ENCODE data around the gene HYAL1.

Gene HYAL1, protein sequence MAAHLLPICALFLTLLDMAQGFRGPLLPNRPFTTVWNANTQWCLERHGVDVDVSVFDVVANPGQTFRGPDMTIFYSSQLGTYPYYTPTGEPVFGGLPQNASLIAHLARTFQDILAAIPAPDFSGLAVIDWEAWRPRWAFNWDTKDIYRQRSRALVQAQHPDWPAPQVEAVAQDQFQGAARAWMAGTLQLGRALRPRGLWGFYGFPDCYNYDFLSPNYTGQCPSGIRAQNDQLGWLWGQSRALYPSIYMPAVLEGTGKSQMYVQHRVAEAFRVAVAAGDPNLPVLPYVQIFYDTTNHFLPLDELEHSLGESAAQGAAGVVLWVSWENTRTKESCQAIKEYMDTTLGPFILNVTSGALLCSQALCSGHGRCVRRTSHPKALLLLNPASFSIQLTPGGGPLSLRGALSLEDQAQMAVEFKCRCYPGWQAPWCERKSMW

DNA sequence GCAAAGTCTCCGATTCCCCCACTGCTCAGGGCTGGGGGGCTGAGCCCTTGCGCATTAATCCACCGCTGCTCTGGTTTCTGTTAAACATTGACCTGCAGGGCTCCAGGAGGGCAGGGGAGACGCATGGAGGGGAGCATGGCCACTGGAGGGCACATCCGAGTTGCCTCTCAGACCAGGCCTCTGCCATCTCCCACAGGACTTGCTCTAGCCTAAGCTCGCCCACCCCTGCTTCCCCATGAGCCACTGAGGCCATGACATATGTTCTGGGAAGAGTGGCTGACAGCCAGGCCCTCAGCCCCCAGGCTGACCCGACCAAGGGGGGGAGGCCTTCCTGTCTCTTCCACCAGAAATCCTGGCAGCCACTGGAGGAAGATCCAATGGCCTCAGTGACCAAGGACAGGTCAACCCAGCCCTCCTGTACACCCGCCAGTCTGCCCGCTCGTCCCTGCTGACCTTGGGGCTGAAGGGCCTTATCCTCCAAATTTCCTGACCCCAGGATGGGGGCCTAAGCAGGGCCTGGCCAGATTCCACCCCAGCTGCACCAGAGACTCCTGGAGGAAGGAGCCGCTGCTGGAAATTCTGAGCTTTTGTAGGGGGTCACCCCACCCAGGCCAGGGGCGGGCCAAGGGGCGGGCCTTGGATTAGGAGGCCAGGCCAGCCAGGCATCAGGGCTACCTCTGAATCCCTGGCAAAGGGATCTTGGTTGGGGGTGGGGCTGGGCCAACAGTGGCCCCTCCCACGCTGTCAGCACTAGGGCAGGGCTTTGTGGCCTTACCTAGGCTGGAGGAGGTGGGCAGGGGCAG is at the start of gene HYAL1:
Gene HYAL1 (minus strand): TSS at position 562 of the 803 bp plus-strand sequence. CDS start 618 bp downstream, outside the sequence.
- no peak for DNase-seq

DNA sequence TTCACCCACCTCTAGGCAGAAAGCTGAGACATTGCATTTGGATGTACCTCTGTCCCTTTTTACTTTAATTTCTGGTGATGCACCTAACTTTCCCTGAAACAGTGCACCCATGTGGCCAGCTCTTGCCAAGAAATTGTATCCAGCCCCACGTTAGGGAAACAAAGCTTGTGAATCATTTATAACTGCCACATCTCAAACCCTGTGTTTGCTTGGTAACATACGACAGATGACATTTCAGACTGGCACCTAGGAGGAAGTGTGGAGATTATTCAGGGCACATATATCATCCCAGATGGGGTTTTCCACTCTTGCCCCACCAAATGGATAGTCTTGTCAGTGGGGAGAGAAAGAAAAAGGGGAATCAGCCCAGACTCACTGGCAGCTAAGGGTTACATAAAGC is 49.4 kb upstream of the HYAL1 start:
- no peak for DNase-seq

DNA sequence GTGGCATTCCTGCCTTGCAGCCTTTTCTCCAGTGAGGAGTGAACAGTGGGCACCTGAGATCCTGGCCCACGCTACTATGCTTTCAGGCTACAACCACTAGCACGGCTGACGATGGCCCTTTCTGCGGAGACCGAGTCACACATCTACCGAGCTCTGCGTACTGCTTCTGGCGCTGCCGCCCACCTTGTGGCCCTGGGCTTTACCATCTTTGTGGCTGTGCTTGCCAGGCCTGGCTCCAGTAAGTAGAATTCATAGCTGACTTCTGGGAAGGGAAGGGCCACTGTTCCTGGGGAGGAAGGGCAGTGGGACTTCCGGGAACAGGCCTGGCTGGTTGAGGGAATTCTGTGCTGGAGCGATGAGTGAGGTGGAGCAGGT is 47.9 kb upstream of the HYAL1 start:
- DNase-seq = no peak

- DNase-seq = peak; percentile 81
These were observed 47.4 kb upstream of the HYAL1 start, which contains the start of the genes CYB561D2 and NPRL2 for GRCh38 chr3:50350527-50351322. Gene CYB561D2 (plus strand): TSS chr3:50350862. CDS start chr3:50351434, 572 bp downstream. Gene NPRL2 (minus strand): TSS chr3:50350775. CDS start chr3:50350652, 123 bp downstream.

DNA sequence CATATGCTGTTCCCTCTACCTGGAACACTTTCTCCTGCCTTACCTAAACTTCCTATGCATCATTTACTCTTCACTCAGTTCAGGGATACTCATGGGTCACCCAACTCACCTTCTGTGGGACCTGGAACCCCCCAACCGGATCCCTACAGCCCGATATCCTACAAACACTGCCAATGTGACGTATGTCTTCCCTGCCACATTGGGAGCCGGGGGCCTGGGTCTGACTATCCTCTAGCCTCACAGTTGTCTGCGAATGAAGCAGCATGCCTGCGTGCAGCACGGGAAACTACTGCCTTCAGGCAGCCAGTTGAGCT is 46.8 kb upstream of the HYAL1 start:
- DNase-seq = no peak

DNA sequence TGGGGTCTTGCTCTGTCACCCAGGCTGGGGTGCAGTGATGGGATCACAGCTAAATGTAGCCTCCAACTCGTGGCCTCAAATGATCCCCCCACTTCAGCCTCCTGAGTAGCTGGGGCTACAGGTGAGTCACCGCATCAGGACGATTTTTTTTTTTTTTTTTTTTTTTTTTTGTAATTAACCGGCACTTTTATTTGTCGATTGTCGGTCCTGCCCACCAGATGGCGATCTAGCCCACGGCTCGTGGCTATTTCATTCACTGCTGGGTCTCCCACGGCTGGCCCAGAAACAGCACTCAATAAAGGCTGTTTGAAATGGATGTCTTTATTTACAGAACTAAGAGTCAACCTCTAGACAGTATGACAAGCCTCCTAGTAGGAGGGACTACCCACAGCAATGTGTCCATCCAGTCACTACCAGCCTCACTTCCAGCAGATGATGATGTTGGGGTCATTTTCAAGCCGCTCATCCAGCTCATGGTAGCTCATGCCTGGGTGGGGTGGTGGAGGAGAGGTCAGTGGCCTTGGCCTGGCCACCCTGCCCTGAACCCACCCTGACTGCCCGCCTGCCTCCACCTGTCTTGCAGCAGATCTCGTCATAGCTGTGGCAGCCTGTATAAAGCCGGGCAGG is 43.9 kb upstream of the HYAL1 start:
- DNase-seq = peak; percentile 48

GRCh38 chr3:50345586-50346234 is 42.3 kb upstream of the HYAL1 start, which contains the start of gene ZMYND10:
Gene ZMYND10 (minus strand): TSS chr3:50345732. CDS start chr3:50345579, 153 bp downstream.
- DNase-seq = no peak

GRCh38 chr3:50345008-50345407 is 41.6 kb upstream of the HYAL1 start:
- no peak for DNase-seq

- no peak for DNase-seq
These were observed 39.6 kb upstream of the HYAL1 start for GRCh38 chr3:50342813-50343633.

DNA sequence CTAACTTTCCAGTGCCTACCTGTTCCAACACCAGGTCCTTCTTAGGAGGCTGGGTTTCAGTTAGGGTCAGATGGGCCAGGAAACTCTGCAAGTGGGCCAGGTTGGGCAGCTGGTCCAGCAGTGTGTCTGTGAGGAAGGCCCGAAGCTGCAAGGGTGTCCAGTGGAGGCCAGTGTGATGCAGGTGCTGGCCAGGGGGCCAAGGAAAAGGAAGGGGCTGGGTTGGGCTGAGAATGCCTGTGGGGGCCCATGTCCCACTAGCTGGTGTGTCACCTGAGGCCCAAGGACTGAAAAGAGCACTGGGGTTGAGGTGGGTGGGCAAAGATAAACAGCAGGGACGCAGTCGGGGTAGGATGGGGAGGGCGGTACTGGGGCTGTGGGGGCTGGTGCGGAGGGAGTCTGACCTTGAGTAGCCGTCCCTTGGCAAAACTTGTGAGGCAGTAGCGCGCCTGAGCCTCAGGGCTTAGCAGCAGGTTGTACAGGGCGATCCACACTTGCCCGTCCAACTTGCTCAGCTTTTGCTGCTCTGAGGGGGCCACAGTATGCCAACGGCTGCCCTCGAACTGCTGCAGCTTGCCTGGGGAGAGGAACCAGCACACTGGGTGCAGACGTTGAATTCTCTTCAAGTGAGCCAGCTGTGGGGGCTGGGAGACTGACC is 38.7 kb upstream of the HYAL1 start:
- DNase-seq = no peak

- DNase-seq = no peak
These were observed 38.2 kb upstream of the HYAL1 start for GRCh38 chr3:50341537-50341936.

DNA sequence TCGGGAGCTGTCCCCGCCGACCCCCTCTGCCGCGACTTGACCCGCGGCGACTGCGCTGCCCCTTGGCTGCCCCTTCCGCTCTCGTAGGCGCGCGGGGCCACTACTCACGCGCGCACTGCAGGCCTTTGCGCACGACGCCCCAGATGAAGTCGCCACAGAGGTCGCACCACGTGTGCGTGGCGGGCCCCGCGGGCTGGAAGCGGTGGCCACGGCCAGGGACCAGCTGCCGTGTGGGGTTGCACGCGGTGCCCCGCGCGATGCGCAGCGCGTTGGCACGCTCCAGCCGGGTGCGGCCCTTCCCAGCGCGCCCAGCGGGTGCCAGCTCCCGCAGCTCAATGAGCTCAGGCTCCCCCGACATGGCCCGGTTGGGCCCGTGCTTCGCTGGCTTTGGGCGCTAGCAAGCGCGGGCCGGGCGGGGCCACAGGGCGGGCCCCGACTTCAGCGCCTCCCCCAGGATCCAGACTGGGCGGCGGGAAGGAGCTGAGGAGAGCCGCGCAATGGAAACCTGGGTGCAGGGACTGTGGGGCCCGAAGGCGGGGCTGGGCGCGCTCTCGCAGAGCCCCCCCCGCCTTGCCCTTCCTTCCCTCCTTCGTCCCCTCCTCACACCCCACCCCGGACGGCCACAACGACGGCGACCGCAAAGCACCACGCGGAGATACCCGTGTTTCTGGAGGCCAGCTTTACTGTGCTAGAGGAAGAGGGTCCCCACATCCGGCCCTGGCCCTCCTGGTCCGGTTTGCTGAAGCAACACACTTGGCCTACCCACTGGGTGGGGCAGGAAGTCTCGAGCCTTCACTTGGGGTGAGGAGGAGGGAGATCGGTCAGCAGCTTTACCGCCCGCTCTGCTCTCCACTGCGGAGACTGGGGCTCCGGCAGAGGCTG is 37.3 kb upstream of the HYAL1 start, which contains the start of gene RASSF1:
Gene RASSF1 (minus strand): TSS at position 389 of the 882 bp plus-strand sequence. CDS start 31 bp downstream, at position 358.
- no peak for DNase-seq

GRCh38 chr3:50340147-50340447 is 36.7 kb upstream of the HYAL1 start:
- DNase-seq = no peak

DNA sequence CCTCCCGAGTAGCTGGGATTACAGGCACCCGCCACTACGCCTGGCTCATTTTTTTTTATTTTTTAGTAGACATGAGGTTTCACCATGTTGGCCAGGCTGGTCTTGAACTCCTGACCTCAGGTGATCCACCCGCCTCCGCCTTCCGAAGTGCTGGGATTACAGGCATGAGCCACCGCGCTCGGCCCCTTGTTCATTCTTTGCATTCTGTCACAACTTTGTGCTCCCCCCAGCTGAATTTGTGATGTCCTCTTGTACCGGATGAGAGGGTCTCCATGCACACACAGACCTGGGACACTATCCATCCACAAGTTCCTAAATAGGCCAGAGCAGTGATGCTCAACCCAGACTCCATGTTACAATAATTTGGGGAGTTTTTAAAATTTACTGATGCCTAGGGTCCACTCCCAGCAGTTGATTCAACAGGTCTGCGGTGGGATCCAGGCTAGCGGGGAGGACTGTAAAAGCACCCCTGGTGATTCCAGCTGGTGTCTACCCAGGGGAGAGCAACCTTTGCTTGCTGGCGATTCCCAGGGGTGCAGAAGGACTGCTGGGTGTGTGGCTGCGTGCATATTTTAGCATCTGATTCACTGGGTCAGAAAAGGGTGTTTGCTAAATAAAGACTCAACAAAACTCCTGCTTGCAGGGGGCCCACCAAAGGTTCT is 36.2 kb upstream of the HYAL1 start:
- no peak for DNase-seq

GRCh38 chr3:50338965-50339364 is 35.6 kb upstream of the HYAL1 start:
- DNase-seq = no peak

- peak; percentile 88 for DNase-seq
These were observed 33.9 kb upstream of the HYAL1 start for GRCh38 chr3:50337175-50337861.

DNA sequence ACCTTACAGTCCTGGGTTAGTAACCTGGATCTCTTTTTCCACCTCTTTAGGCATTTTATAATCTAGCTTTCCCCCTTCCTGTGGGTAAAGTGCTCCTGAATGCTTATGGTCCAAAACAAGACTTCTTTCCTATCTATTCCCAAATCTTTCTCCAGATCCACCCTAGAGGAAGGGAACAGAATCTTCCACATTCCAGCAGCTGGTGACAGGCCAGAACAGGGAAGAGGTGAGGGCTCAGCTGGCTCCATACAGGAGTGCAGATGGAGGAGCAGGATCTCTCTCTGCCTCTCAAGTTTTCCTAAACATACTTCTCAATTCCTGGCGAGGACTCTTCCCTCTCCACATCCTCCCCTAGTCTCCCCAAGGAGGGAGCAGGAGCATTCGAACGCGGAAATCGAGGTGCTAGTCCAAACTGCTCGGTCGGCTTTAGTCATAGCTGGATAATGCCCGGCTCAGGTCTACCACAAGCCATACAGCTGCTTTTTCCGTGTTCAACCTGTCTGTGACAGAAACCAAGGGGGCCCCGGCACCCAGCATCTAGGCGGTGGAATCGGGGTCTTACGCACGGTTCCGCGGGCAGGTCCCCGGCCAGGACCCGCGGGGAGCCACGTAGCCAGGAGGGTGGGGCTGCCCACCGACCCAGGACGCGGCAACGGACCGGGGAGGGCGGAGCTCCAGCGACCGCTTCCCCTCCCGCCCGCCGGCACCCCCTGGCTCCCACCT is 33.2 kb upstream of the HYAL1 start:
- no peak for DNase-seq

Data from NCI-H2171 (cell line).